ENCODE data around the gene COMMD8. TPM values are rescaled to one million over a fixed set of nuclear protein-coding genes. Genes with fewer than 3 reads are reported as not detected.

The COMMD8 gene
- total and polyA plus RNA-seq, 8 donors: 2.6 to 25.1 (median 11.8) TPM; not detected in 1

DNA sequence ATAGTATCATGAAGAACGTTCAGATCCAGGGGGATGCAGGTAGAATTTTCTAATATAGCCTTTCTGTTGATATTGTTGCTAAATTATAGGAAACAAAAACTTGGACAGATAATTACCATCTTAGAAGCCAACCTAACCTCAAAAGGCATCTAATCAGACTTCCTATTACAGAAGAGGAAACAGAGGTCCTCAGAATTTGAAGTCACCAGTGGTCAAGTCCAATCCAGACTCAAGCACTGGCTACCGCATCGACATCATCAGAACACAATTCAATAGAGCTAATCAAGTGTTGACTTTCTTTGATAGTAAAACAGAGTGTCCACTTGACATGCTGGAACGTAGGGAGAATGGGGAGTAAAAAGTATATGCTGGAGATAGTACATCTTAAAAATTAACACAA is 11.3 kb upstream of the COMMD8 start:
- no peak for DNase-seq
- WGBS, 5 donors: 54 to 78% (median 63%) methylated on average over 4 of the region's 4 CpGs

DNA sequence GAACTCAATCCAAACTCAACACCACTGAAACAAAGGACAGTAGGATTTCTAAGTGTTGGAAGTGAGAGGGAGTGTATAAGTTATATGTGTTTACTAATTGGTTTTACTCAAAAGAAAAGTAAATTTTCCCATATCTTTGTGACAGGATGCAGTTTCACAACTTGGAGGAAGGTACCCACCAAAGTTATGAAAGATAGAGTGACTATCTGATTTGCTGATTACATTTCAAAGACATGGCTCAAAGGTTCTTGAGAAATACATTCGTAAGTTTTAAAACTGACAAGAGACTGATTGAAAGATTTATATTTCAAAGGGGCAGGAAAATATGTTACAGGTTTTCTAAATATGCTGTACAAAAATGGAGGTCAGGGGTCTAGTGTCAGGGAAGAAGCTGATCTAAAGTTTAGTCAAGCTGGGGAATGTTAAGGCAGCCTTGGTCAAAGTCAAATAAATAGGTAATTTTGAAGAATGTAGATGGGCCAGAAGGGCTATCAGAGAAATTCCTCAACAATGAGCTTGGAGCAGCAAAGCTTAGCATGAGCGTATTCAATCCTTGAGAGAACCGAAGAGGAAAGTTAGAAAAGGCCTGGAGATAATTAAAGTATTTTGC is 9.7 kb upstream of the COMMD8 start:
- TF ChIP-seq POLR2A (IDR thresholded peaks at IDR 0.05) (no peak), EP300 (IDR thresholded peaks at IDR 0.05) (no peak), POLR2AphosphoS5 (IDR thresholded peaks at IDR 0.05) (no peak)
- TF ChIP-seq, protein P1, sequence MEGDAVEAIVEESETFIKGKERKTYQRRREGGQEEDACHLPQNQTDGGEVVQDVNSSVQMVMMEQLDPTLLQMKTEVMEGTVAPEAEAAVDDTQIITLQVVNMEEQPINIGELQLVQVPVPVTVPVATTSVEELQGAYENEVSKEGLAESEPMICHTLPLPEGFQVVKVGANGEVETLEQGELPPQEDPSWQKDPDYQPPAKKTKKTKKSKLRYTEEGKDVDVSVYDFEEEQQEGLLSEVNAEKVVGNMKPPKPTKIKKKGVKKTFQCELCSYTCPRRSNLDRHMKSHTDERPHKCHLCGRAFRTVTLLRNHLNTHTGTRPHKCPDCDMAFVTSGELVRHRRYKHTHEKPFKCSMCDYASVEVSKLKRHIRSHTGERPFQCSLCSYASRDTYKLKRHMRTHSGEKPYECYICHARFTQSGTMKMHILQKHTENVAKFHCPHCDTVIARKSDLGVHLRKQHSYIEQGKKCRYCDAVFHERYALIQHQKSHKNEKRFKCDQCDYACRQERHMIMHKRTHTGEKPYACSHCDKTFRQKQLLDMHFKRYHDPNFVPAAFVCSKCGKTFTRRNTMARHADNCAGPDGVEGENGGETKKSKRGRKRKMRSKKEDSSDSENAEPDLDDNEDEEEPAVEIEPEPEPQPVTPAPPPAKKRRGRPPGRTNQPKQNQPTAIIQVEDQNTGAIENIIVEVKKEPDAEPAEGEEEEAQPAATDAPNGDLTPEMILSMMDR (IDR thresholded peaks at IDR 0.05): no peak
- Histone ChIP-seq H3K9me3 (no peaks in the 10 kb centered on the region), H3K27me3 (no peaks in the 10 kb centered on the region), H3K27ac (no peak overlapping the region), H3K4me3 (no peak overlapping the region), H3K36me3 (no peaks in the 10 kb centered on the region), H3K4me1 (no peaks in the 10 kb centered on the region)
- DNase-seq: no peak
- intact Hi-C loops (cut with DNase I; ENCODE audit: low total_unique reads): no loop called here
- 84 to 89% (median 87%) methylated on average over 3 of the region's 3 CpGs for WGBS, 5 donors

More for the DNA sequence above, 11.3 kb upstream of the COMMD8 start:
- Histone ChIP-seq H3K4me3 (no peak overlapping the region), H3K36me3 (no peaks in the 10 kb centered on the region), H3K27me3 (no peaks in the 10 kb centered on the region), H3K4me1 (no peaks in the 10 kb centered on the region), H3K27ac (no peak overlapping the region), H3K9me3 (no peaks in the 10 kb centered on the region)
- intact Hi-C loops (cut with DNase I; ENCODE audit: low total_unique reads): no loop called here
- TF ChIP-seq, protein P1 (IDR thresholded peaks at IDR 0.05): no peak
- TF ChIP-seq POLR2A (IDR thresholded peaks at IDR 0.05) (no peak), EP300 (IDR thresholded peaks at IDR 0.05) (no peak), POLR2AphosphoS5 (IDR thresholded peaks at IDR 0.05) (no peak)

DNA sequence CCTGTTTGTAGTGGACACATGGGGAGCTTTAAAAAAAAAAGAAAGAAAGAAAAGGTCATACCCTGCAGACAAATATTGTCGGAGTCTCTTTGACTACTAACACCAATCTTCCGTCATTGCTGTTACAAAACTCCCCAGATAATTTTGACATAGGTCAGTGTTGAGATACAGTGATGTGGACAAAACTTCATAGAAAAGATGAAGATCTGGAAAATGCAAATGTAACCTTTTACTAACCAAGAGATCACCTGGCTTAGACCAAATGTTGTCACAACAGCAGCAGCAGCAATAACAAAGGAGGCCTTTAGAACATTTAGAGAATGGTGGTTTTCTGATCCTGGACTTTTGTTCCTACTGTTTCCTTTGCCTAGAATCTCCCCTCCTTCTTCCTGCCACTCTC is 8.1 kb upstream of the COMMD8 start:
- 83 to 89% (median 86%) methylated on average over 2 of the region's 2 CpGs for WGBS, 5 donors
- no peaks in the 10 kb centered on the region for H3K9me3 ChIP-seq
- H3K36me3 ChIP-seq: no peaks in the 10 kb centered on the region
- intact Hi-C loops (cut with DNase I; ENCODE audit: low total_unique reads): no loop called here
- no peak overlapping the region for H3K27ac ChIP-seq
- no peak overlapping the region for H3K4me3 ChIP-seq
- no peaks in the 10 kb centered on the region for H3K4me1 ChIP-seq
- TF ChIP-seq, protein P1 (IDR thresholded peaks at IDR 0.05): no peak
- no peak for TF ChIP-seq POLR2AphosphoS5 (IDR thresholded peaks at IDR 0.05)
- TF ChIP-seq EP300 (IDR thresholded peaks at IDR 0.05): no peak
- DNase-seq: no peak
- H3K27me3 ChIP-seq: no peaks in the 10 kb centered on the region

DNA sequence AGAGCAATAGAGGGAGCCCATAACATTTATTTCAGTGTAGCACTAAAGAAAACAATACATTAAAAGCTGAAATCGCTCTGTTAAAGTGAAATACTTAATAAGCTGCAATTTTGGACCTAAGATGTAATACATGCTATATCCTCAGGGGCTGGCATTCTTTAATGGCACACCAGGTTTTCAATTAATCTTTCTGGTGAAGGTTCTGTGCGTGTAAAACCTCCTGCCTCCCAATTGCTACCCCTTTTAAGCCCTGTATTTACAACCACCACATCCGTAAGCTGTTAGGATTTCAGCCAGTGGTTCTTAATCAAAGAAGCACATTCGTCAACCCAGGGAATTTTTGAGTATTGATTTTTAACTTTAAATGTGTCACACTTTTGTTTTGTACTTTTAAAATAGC is 7.6 kb upstream of the COMMD8 start:
- 53 to 61% (median 58%) methylated on average over 4 of the region's 4 CpGs for WGBS, 5 donors
- H3K27ac ChIP-seq: no peak overlapping the region

More for the DNA sequence above, 7.6 kb upstream of the COMMD8 start:
- no peak for DNase-seq
- intact Hi-C loops (cut with DNase I; ENCODE audit: low total_unique reads): no loop called here
- H3K4me3 ChIP-seq: no peak overlapping the region
- H3K4me1 ChIP-seq: no peaks in the 10 kb centered on the region
- H3K27me3 ChIP-seq: no peaks in the 10 kb centered on the region
- TF ChIP-seq, protein P1 (IDR thresholded peaks at IDR 0.05): no peak
- TF ChIP-seq POLR2A (IDR thresholded peaks at IDR 0.05) (no peak), EP300 (IDR thresholded peaks at IDR 0.05) (no peak), POLR2AphosphoS5 (IDR thresholded peaks at IDR 0.05) (no peak)
- no peaks in the 10 kb centered on the region for H3K9me3 ChIP-seq
- H3K36me3 ChIP-seq: no peaks in the 10 kb centered on the region
